ENCODE measurements around the gene CYSRT1.
"Not testable (repeated sequence)": the region's sequence is repeated elsewhere in the genome, so short reads cannot be mapped to it uniquely, and the experiment has no call there.

CYSRT1 gene

GRCh38 chr9:137240318-137240840 lies 15.4 kb downstream of the CYSRT1 start:
- DNase-seq (ENCODE audit: low spot score): peak; percentile 77
- peaks cover 2% of the 10 kb centered on the region for H3K27me3 Mint-ChIP-seq (ENCODE audit: low read depth)
- peaks cover 23% of the 10 kb centered on the region for H3K36me3 Mint-ChIP-seq (ENCODE audit: low read depth)
- H3K4me3 Mint-ChIP-seq: peak overlapping the region; percentile 78
- H3K9me3 Mint-ChIP-seq: no peaks in the 10 kb centered on the region
- peak overlapping the region; percentile 71 for H3K27ac Mint-ChIP-seq
- peaks cover 18% of the 10 kb centered on the region for H3K4me1 Mint-ChIP-seq (ENCODE audit: low read depth)

- Mint-ChIP-seq H3K9me3 (no peaks in the 10 kb centered on the region), H3K36me3 (ENCODE audit: low read depth) (peaks cover 23% of the 10 kb centered on the region), H3K4me3 (peak within 1 kb of the TSS; percentile 93), H3K4me1 (ENCODE audit: low read depth) (peaks cover 18% of the 10 kb centered on the region), H3K27me3 (ENCODE audit: low read depth) (peaks cover 2% of the 10 kb centered on the region), H3K27ac (peak within 1 kb of the TSS; percentile 94)
- DNase-seq (ENCODE audit: low spot score): peak; percentile 99
Observed at GRCh38 chr9:137240841-137241489, 16.0 kb downstream of the CYSRT1 start, which contains the start of gene TUBB4B. Gene TUBB4B, plus strand, starts transcription at chr9:137241287. Its CDS starts 74 bp downstream, at chr9:137241361.

GRCh38 chr9:137241490-137242268 lies 16.7 kb downstream of the CYSRT1 start:
- peak overlapping the region; percentile 89 for H3K4me3 Mint-ChIP-seq
- DNase-seq (ENCODE audit: low spot score): peak; percentile 43
- H3K36me3 Mint-ChIP-seq (ENCODE audit: low read depth): peaks cover 23% of the 10 kb centered on the region
- H3K27me3 Mint-ChIP-seq (ENCODE audit: low read depth): peaks cover 2% of the 10 kb centered on the region
- H3K27ac Mint-ChIP-seq: peak overlapping the region; percentile 41
- no peaks in the 10 kb centered on the region for H3K9me3 Mint-ChIP-seq
- peaks cover 18% of the 10 kb centered on the region for H3K4me1 Mint-ChIP-seq (ENCODE audit: low read depth)

GRCh38 chr9:137242269-137243203 lies 17.6 kb downstream of the CYSRT1 start:
- peak overlapping the region; percentile 79 for H3K27ac Mint-ChIP-seq
- H3K4me1 Mint-ChIP-seq (ENCODE audit: low read depth): peaks cover 18% of the 10 kb centered on the region
- H3K27me3 Mint-ChIP-seq (ENCODE audit: low read depth): peaks cover 2% of the 10 kb centered on the region
- H3K4me3 Mint-ChIP-seq: peak overlapping the region; percentile 89
- DNase-seq (ENCODE audit: low spot score): no peak
- H3K36me3 Mint-ChIP-seq (ENCODE audit: low read depth): peaks cover 23% of the 10 kb centered on the region
- no peaks in the 10 kb centered on the region for H3K9me3 Mint-ChIP-seq

GRCh38 chr9:137243266-137243625 lies 18.3 kb downstream of the CYSRT1 start:
- not testable (repeated sequence) for H3K27me3 Mint-ChIP-seq (ENCODE audit: low read depth); DNase-seq (ENCODE audit: low spot score); H3K9me3 Mint-ChIP-seq
- peak overlapping the region; percentile 89 for H3K4me3 Mint-ChIP-seq
- H3K27ac Mint-ChIP-seq: peak overlapping the region; percentile 60
- peaks cover 23% of the 10 kb centered on the region for H3K36me3 Mint-ChIP-seq (ENCODE audit: low read depth)
- peaks cover 18% of the 10 kb centered on the region for H3K4me1 Mint-ChIP-seq (ENCODE audit: low read depth)

- Mint-ChIP-seq H3K9me3 (no peaks in the 10 kb centered on the region), H3K4me3 (peak overlapping the region; percentile 89), H3K36me3 (ENCODE audit: low read depth) (peaks cover 23% of the 10 kb centered on the region), H3K27ac (no peak overlapping the region), H3K27me3 (ENCODE audit: low read depth) (peaks cover 2% of the 10 kb centered on the region), H3K4me1 (ENCODE audit: low read depth) (peaks cover 17% of the 10 kb centered on the region)
- DNase-seq (ENCODE audit: low spot score): no peak
Observed at GRCh38 chr9:137243626-137244485, 18.9 kb downstream of the CYSRT1 start.

GRCh38 chr9:137244486-137245449 lies 19.8 kb downstream of the CYSRT1 start:
- Mint-ChIP-seq H3K27ac (no peak overlapping the region), H3K27me3 (ENCODE audit: low read depth) (peaks cover 2% of the 10 kb centered on the region), H3K9me3 (no peaks in the 10 kb centered on the region), H3K4me1 (ENCODE audit: low read depth) (peaks cover 14% of the 10 kb centered on the region), H3K4me3 (no peak overlapping the region), H3K36me3 (ENCODE audit: low read depth) (peaks cover 23% of the 10 kb centered on the region)
- DNase-seq (ENCODE audit: low spot score): no peak

- no peak overlapping the region for H3K4me3 Mint-ChIP-seq
- DNase-seq (ENCODE audit: low spot score): no peak
- peaks cover 14% of the 10 kb centered on the region for H3K4me1 Mint-ChIP-seq (ENCODE audit: low read depth)
- peaks cover 2% of the 10 kb centered on the region for H3K27me3 Mint-ChIP-seq (ENCODE audit: low read depth)
- H3K9me3 Mint-ChIP-seq: no peaks in the 10 kb centered on the region
- H3K27ac Mint-ChIP-seq: no peak overlapping the region
- peaks cover 23% of the 10 kb centered on the region for H3K36me3 Mint-ChIP-seq (ENCODE audit: low read depth)
Observed at GRCh38 chr9:137245450-137246421, 20.8 kb downstream of the CYSRT1 start.

- DNase-seq (ENCODE audit: low spot score): no peak
- Mint-ChIP-seq H3K36me3 (ENCODE audit: low read depth) (peaks cover 15% of the 10 kb centered on the region), H3K27me3 (ENCODE audit: low read depth) (no peaks in the 10 kb centered on the region), H3K9me3 (no peaks in the 10 kb centered on the region), H3K27ac (peak overlapping the region; percentile 20), H3K4me3 (no peak overlapping the region), H3K4me1 (ENCODE audit: low read depth) (peaks cover 10% of the 10 kb centered on the region)
Observed at GRCh38 chr9:137247135-137247915, 22.4 kb downstream of the CYSRT1 start.

GRCh38 chr9:137247916-137248175 lies 22.9 kb downstream of the CYSRT1 start:
- peaks cover 10% of the 10 kb centered on the region for H3K36me3 Mint-ChIP-seq (ENCODE audit: low read depth)
- H3K27ac Mint-ChIP-seq: no peak overlapping the region
- DNase-seq (ENCODE audit: low spot score): no peak
- H3K4me1 Mint-ChIP-seq (ENCODE audit: low read depth): peaks cover 5% of the 10 kb centered on the region
- H3K9me3 Mint-ChIP-seq: no peaks in the 10 kb centered on the region
- H3K27me3 Mint-ChIP-seq (ENCODE audit: low read depth): no peaks in the 10 kb centered on the region
- no peak overlapping the region for H3K4me3 Mint-ChIP-seq
